Measurements from ENCODE around the gene IYD. TPM values are rescaled to one million over a fixed set of nuclear protein-coding genes. Genes with fewer than 3 reads are reported as not detected.

IYD gene
- total RNA-seq, 2 experiments from 2014 or later: not detected

- Mint-ChIP-seq H3K36me3 (peaks cover 2% of the 10 kb centered on the region), H3K27ac (no peak overlapping the region)
Measured at GRCh38 chr6:150417250-150417649, 48.4 kb downstream of the IYD start.

GRCh38 chr6:150417899-150418826 lies 49.4 kb downstream of the IYD start:
- POLR2A ChIA-PET: no interaction called here

More at GRCh38 chr6:150417250-150417649, 48.4 kb downstream of the IYD start:
- ATAC-seq (ENCODE audit: low read depth) (no peak), DNase-seq (no peak)
- H3K9me3 Mint-ChIP-seq: peaks cover 3% of the 10 kb centered on the region
- H3K4me1 Mint-ChIP-seq: peaks cover 13% of the 10 kb centered on the region
- peaks cover 29% of the 10 kb centered on the region for H3K27me3 Mint-ChIP-seq
- POLR2A ChIA-PET: no interaction called here
- no peak overlapping the region for H3K4me3 Mint-ChIP-seq

DNA sequence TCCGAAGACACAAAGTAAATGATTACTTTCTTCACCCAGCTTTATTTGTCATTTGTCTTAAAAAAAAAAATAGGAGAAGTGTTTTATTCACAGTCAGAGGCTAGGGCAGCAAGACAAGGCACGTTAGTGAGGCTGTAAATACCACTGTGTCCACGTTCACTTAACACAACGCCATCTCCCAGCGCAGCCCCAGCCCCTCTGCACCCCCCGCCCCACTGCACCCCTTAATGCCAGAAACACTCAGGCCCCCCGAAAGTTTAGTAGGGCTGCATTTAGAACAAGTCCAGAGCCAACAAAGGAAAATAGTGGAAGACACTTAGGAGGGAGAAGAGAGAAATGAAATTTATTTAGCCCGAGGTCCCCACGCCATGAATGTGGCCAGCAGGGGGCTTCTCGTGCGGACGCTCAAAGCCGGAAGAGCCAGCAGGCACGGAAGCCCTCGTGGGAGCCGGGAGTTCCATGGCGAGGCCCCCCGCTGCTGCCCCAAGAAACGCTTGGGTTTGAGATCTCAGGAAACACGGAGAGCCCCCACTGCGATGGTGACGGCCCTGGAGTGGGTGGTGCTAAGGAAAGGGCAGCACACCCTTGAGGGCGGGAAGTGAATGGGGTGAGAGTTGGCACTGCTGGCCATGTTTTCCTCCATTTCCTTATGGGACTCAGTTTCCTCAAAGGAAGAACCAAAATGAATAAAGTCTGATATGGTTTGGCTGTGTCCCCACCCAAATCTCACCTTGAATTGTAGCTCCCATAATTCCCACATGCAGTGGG lies 50.2 kb downstream of the IYD start:
- peaks cover 13% of the 10 kb centered on the region for H3K4me1 Mint-ChIP-seq
- H3K36me3 Mint-ChIP-seq: peaks cover 2% of the 10 kb centered on the region
- DNase-seq: peak; percentile 66
- POLR2A ChIA-PET: no interaction called here
- H3K27me3 Mint-ChIP-seq: peaks cover 24% of the 10 kb centered on the region
- H3K4me3 Mint-ChIP-seq: peak overlapping the region; percentile 63
- ATAC-seq (ENCODE audit: low read depth): peak; percentile 56
- peaks cover 3% of the 10 kb centered on the region for H3K9me3 Mint-ChIP-seq
- peak overlapping the region; percentile 31 for H3K27ac Mint-ChIP-seq

More at GRCh38 chr6:150417899-150418826, 49.4 kb downstream of the IYD start:
- ATAC-seq (ENCODE audit: low read depth) (peak; percentile 70), DNase-seq (no peak)
- Mint-ChIP-seq H3K4me3 (peak overlapping the region; percentile 63), H3K9me3 (peaks cover 3% of the 10 kb centered on the region), H3K4me1 (peaks cover 13% of the 10 kb centered on the region), H3K27me3 (peaks cover 24% of the 10 kb centered on the region), H3K27ac (peak overlapping the region; percentile 46), H3K36me3 (peaks cover 2% of the 10 kb centered on the region)

DNA sequence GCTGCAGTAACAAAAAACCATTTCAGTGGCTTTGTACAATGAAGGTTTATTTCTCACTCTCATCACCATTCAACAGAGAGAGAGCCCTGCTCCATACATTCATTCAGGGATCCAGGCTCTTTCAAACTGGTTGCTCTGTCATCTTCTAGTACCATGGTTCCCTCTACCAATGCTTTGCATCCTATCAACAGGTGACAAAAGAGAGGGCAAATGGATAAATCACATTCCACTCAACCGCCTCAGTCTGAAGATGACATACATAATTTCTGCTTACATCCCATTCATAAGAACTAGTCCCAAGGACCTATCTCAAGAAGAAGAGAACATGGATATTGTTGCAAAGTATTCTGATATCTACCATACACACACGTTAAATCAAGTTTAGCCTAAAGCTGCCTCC lies 51.6 kb downstream of the IYD start:
- peaks cover 13% of the 10 kb centered on the region for H3K4me1 Mint-ChIP-seq
- ATAC-seq (ENCODE audit: low read depth) (no peak), DNase-seq (no peak)
- H3K4me3 Mint-ChIP-seq: no peak overlapping the region
- H3K27ac Mint-ChIP-seq: no peak overlapping the region
- peaks cover 19% of the 10 kb centered on the region for H3K27me3 Mint-ChIP-seq
- H3K36me3 Mint-ChIP-seq: peaks cover 2% of the 10 kb centered on the region
- POLR2A ChIA-PET: no interaction called here
- peaks cover 3% of the 10 kb centered on the region for H3K9me3 Mint-ChIP-seq

- no peak for DNase-seq
- Mint-ChIP-seq H3K9me3 (peaks cover 3% of the 10 kb centered on the region), H3K27ac (no peak overlapping the region), H3K27me3 (peaks cover 14% of the 10 kb centered on the region), H3K36me3 (peaks cover 2% of the 10 kb centered on the region), H3K4me3 (no peak overlapping the region), H3K4me1 (peaks cover 13% of the 10 kb centered on the region)
- no peak for ATAC-seq (ENCODE audit: low read depth)
- POLR2A ChIA-PET: no interaction called here
Measured at GRCh38 chr6:150420926-150421325, 52.1 kb downstream of the IYD start.

DNA sequence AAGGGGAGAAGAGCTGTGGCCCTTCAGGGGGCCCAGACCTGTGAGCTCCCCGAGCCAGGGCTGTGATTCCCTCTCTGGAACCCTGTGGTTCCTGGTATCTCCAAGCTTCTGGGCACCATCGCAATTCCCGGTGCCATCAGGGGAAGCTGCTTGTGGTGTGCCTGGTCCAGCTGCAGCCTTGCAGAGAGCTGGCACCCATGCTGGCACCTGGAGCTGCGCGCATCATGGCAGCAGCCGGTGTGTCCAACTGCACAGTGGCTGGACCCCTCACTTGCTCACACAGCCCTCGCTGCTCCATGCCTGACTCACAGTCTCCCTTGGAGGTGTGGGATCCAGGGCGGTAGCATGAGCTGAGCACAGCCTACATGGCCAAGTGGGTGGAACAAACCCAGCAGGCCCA lies 56.7 kb downstream of the IYD start:
- H3K4me1 Mint-ChIP-seq: no peaks in the 10 kb centered on the region
- no peak for ATAC-seq (ENCODE audit: low read depth)

GRCh38 chr6:150426198-150426597 lies 57.4 kb downstream of the IYD start:
- Mint-ChIP-seq H3K36me3 (no peaks in the 10 kb centered on the region), H3K4me3 (no peak overlapping the region), H3K27me3 (peaks cover 2% of the 10 kb centered on the region), H3K4me1 (no peaks in the 10 kb centered on the region), H3K27ac (no peak overlapping the region), H3K9me3 (no peaks in the 10 kb centered on the region)
- no peak for ATAC-seq (ENCODE audit: low read depth)
- DNase-seq: no peak
- POLR2A ChIA-PET: no interaction called here

More for the DNA sequence above, 56.7 kb downstream of the IYD start:
- Mint-ChIP-seq H3K27me3 (peaks cover 4% of the 10 kb centered on the region), H3K27ac (no peak overlapping the region), H3K36me3 (no peaks in the 10 kb centered on the region), H3K9me3 (peaks cover 1% of the 10 kb centered on the region), H3K4me3 (no peak overlapping the region)
- DNase-seq: no peak
- POLR2A ChIA-PET: no interaction called here

GRCh38 chr6:150427037-150427602 lies 58.3 kb downstream of the IYD start:
- ATAC-seq (ENCODE audit: low read depth) (no peak), DNase-seq (no peak)
- Mint-ChIP-seq H3K9me3 (no peaks in the 10 kb centered on the region), H3K27me3 (peaks cover 2% of the 10 kb centered on the region), H3K4me1 (no peaks in the 10 kb centered on the region), H3K27ac (no peak overlapping the region), H3K4me3 (no peak overlapping the region), H3K36me3 (no peaks in the 10 kb centered on the region)
- POLR2A ChIA-PET: no interaction called here

GRCh38 chr6:150427843-150428242 lies 59.0 kb downstream of the IYD start:
- no peaks in the 10 kb centered on the region for H3K36me3 Mint-ChIP-seq
- peaks cover 2% of the 10 kb centered on the region for H3K27me3 Mint-ChIP-seq
- no peak overlapping the region for H3K4me3 Mint-ChIP-seq
- H3K27ac Mint-ChIP-seq: no peak overlapping the region
- POLR2A ChIA-PET: no interaction called here
- no peak for ATAC-seq (ENCODE audit: low read depth)
- H3K9me3 Mint-ChIP-seq: no peaks in the 10 kb centered on the region
- DNase-seq: no peak
- no peaks in the 10 kb centered on the region for H3K4me1 Mint-ChIP-seq

GRCh38 chr6:150430815-150431214 lies 62.0 kb downstream of the IYD start:
- POLR2A ChIA-PET: no interaction called here
- no peaks in the 10 kb centered on the region for H3K4me1 Mint-ChIP-seq
- no peaks in the 10 kb centered on the region for H3K36me3 Mint-ChIP-seq
- H3K9me3 Mint-ChIP-seq: no peaks in the 10 kb centered on the region
- H3K4me3 Mint-ChIP-seq: no peak overlapping the region
- peaks cover 10% of the 10 kb centered on the region for H3K27me3 Mint-ChIP-seq
- no peak for DNase-seq
- no peak for ATAC-seq (ENCODE audit: low read depth)
- H3K27ac Mint-ChIP-seq: no peak overlapping the region

- Mint-ChIP-seq H3K27ac (no peak overlapping the region), H3K9me3 (peaks cover 5% of the 10 kb centered on the region), H3K36me3 (no peaks in the 10 kb centered on the region), H3K4me1 (no peaks in the 10 kb centered on the region), H3K4me3 (no peak overlapping the region), H3K27me3 (peaks cover 8% of the 10 kb centered on the region)
- POLR2A ChIA-PET: interaction anchor here (0.5 kb wide), 1 partner anchor 38 kb away, joined by 3 read pairs; no protein-coding TSS in a partner anchor
- no peak for DNase-seq
- no peak for ATAC-seq (ENCODE audit: low read depth)
Measured at GRCh38 chr6:150435360-150435759, 66.5 kb downstream of the IYD start.

DNA sequence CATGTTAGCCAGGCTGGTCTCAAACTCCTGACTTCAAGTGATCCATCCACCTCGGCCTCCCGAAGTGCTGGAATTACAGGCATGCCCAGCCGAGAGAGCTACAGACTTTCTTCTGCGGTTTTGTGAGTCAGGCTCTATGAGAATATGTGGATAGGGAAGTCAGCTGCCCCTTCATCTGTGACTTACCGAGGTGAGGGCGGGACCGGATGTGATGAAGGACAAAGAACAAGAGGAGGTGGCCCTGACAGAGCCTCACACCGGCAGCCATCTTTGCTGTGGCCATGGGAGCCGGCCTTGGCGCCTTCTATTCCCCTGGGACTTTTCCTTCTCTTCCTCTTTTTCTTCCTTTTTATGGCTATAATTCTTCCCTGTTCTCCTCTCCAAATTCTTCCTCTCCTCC lies 67.0 kb downstream of the IYD start:
- POLR2A ChIA-PET: interaction anchor here (0.5 kb wide), 1 partner anchor 39 kb away, joined by 3 read pairs; no protein-coding TSS in a partner anchor
- H3K9me3 Mint-ChIP-seq: peaks cover 5% of the 10 kb centered on the region
- H3K4me3 Mint-ChIP-seq: no peak overlapping the region
- no peaks in the 10 kb centered on the region for H3K4me1 Mint-ChIP-seq
- DNase-seq (no peak), ATAC-seq (ENCODE audit: low read depth) (no peak)
- H3K27me3 Mint-ChIP-seq: peaks cover 8% of the 10 kb centered on the region
- H3K27ac Mint-ChIP-seq: no peak overlapping the region
- no peaks in the 10 kb centered on the region for H3K36me3 Mint-ChIP-seq

DNA sequence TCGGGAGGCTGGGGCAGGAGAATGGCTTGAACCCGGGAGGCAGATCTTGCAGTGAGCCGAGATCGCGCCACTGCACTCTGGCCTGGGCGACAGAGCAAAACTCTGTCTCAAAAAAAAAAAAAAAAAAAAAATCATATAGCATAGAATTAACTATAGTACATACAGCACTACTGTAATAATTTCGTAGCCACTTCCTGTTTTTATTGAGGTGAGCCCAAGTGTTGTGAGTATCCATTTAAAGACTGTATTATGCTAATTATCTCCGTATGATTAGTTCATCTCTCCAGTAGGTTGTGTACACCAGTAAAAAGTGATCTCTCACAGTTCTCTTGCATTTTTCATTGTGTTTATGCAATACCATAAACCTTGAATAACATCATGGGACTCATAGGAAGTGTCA lies 70.6 kb downstream of the IYD start:
- no peak overlapping the region for H3K4me3 Mint-ChIP-seq
- DNase-seq: no peak
- H3K36me3 Mint-ChIP-seq: no peaks in the 10 kb centered on the region
- H3K9me3 Mint-ChIP-seq: peaks cover 5% of the 10 kb centered on the region
- H3K4me1 Mint-ChIP-seq: no peaks in the 10 kb centered on the region
- no peak for ATAC-seq (ENCODE audit: low read depth)
- H3K27me3 Mint-ChIP-seq: peaks cover 5% of the 10 kb centered on the region
- POLR2A ChIA-PET: no interaction called here
- no peak overlapping the region for H3K27ac Mint-ChIP-seq

All from activated naive CD8-positive, alpha-beta T cell treated with anti-CD3 and anti-CD28 coated beads, Interleukin-2, amount 10 ng/mL, durations not matched to agents 7 days and 5 days (primary cell).